NCI-H1417 (cell line): ENCODE results near the gene TNC.
A peak's percentile ranks its signal among the peaks of the same experiment; 100 is the strongest.

Experiments used
- DNase-seq, 3 experiments: peaks; one replicate each; lab custom pipeline; 2025; lab: John Stamatoyannopoulos, UW

TNC gene

DNA sequence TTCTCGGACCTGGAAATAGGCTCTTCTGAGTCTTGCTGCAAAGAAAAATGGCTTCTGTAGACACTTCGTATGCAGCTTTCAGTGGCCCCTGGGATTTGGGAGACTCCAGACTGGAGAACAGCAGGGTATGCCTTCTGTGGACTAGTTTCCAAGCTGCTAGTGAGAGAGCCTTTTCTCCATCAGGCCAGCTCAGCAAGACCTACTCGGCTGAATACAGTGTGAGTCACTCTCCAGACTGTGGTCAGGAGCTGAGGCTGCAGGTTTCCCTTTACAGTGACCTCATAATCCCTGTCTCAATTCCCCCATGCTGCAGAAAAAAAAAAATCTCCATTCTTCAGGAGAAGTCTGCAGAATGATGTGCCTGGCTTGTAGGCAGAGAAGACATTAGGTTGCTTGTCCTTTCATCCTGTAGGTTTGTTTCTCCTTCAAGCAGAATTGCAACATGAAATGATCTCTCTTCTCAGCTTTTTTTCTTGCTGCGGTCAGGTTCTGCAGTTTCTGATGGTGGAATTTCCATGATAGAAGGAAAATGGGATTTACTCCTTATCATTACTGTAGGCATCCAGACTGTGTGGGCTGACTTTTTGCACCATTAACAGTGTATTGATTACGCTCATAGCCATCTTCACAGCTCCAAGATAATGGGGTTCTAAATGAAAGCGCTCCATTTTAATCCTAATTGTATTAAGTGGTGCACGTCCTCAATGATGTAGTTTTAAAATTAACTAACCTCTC, 109.3 kb downstream of the TNC start:
- no peak for DNase-seq

DNA sequence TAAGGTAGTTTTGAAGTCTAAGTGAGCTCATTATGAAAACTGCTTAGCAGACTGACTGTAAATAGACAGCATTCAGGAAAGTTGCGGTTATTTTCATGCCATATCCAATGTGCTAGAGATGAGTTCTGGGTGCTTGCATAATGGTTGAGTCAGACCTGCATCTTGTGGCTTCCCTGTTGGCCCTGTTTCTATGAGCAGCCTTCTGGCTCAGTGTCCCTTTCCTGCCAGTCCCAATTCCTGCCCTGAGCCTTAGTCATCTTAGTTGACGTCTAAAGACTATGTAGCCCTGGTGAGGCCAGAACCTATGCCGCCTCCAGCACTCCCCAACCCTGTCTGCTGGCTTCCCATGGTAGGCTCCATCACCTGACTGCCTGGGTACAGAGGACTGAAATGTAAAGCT, 111.3 kb downstream of the TNC start:
- DNase-seq, result no peak

DNA sequence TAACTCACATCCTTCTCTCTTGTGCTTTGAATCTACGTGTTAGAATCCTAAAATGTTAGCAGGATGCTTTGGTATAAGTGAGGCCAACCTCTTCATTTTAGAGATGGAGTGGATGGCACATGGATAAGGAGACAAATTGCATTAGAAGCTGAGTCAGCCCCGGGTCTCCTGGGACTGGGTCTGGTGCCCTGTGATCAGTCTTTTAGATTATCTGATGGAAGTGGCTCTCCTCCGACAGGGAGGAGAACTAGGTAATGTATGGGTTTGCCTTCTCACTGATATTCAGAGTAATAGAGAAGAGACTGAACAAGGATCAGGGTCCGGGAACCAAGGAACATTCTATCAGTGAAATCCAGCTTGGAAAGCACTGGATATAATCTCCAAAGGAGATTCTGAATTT, 112.6 kb downstream of the TNC start:
- DNase-seq, result no peak

DNA sequence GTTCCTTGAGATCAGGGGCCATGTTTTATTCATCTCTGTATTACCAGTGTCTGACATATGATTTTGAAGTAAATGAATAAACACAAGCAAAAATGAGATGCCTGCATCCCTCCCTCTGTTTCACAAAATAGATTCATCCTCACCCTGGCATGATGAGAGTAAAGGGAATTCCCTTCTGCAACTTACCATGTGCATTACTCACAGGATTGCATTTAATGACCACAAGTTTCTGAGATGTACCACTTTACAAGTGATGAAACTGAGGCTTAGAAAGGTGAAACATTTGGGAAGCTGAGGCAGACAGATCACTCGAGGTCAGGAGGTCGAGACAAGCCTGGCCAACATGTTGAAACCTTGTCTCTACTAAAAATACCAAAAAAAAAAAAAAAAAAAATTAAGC, 113.4 kb downstream of the TNC start:
- DNase-seq, result no peak

DNA sequence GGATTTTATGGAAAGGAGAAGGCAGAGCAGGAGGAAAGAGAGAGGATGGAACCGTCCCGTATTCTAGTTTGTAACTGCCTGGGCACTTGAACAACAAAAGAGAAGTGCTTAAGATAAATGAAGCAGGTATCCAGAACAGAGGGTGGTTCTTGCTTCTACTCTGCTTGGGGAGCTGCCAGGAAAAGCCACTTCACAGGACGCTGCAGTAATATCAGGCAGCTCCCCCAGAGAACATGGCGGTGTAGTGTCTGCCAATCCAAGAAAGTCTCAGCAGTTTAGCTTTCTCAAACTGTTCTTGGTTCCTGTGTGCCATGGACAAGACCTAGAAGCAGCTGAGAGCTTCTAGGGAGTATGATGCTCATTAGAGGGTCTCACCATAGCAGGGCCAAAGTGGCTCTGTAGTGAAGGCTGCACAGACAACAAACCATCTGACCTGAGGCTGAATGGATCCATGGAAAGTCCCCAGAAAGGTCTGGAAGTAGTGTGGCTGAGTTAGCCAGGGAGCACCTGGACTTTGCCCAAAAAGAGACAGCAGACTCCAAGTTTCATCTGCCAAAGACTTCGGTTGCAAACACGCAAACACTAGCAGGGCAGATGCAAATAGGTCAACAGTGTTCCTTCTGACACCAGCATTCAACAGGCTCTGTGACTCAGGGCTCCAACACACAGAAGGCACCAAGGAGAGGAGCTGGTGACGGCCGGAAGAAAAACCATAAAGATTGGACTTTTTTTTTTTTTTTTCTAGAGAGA, 115.4 kb downstream of the TNC start:
- DNase-seq, result peak in 1 of 3 experiments; percentile 4

DNA sequence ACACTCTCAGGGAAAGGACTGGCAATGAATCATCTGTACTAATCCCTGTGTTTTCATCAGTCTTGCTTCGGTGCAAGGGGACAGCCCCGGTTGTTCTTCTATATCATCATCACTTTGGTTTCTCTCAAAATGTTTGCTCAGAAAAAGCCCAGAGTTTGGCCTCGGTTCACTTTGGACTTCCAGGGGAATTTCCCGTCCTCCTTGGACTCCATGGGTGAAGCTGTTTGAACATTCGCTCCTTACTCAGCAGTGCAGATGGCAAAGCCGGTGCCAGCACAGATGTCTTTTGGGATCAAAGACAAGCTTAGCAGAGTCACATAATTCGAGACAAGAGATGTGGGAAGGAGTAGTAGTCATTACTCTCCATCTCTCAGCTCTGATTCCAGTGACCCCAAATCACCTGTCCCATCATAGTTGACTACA, 117.7 kb downstream of the TNC start:
- DNase-seq, result no peak

DNA sequence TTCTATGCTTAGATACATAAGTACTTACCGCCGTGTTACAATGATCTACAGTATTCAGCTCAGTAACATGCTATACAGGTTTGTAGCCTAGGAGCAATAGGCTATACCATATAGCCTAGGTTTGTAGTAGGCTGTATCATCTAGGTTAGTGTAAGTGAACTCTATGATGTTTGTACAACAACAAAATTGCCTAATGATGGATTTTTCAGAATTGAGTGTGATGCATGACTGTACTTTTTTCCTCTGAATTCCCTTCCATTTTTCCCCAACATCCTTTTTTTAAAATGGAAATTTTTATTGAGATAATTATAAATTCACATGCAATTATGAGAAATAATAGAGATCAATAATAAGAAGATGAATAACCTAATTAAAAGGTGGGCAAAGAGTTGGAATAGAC, 119.6 kb downstream of the TNC start:
- no peak for DNase-seq

DNA sequence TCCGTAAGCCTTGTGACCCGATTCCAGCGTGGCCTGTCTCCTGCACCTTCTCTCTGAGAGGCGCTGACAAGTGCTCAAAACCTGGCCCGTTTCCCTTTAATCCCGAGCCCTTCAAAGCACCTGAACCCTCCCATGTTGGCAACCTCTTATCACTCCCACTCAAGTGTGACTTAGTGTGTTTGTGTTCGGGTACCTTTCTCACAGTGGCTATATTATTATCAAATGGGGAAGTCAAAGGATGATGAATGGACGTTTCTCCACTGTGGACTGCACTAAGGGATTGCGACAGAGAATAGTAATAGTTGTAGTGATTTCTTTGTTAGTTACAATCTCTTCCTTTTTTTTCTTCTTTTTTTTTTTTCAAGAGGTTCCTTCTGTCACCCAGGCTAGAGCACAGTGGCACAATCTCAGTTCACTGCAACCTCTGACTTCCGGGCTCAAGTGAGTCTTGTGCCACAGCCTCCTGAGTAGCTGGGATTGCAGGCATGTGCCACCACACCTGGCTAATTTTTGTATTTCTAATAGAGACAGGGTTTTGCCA, 122.2 kb downstream of the TNC start:
- DNase-seq, result peak in 2 of 3 experiments; percentile 21 to 72

DNA sequence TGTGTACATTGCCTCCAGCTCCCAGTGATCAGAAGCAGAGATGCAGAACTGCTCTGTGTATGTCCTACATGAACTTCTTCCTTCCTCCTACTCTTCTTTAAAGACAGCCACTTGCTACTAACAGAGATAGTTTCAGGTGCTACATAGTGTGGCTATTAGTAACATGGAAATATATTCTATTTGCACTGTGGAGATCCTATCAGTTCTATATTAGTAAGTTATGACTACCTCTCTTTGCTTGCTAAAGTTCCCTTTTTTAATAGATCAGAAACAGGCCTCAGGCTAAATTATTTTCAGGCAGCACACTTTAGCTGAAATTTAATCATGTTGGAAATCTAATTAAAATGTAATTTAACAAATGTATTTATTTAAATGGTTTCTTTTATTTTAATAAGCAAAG, 123.2 kb downstream of the TNC start:
- DNase-seq, result no peak

DNA sequence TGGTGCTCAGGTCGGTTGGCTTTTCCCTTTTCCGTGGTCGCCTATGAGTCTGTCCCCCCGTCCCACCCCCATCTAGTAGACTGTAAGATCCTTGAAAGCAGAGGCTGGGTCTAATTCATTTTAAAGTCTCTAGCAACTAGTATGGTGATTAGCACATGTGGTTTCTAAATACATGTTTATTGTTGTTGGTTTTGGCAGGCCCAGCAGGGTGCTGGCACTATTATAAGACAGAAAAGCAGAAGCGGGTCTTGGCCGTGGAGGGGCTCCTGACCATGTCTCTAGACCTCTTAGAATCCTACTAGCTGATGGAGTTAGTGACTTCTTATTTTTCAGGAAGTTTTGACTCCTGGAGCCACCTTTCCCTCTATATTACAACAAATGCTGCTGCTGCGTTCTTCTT, 126.1 kb downstream of the TNC start:
- no peak for DNase-seq

DNA sequence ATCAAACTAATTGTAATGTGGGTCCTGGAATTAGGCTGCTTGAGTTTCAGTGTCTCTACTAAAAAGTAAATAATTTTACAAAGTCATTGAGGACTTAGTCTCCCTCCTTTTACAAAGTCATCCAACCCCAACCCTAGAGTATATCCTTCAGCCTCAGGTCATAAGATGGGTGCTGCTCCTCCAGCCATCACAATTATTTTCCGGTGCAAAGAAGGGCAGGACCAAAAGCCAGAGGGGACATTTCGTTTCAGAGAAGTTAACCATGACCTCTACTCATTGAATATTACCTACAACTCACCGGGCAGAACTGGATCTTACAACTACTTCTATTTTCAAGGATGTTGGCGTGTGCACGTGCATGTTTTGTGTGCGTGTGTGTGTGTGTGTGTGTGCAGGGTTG, 127.1 kb downstream of the TNC start:
- no peak for DNase-seq

DNA sequence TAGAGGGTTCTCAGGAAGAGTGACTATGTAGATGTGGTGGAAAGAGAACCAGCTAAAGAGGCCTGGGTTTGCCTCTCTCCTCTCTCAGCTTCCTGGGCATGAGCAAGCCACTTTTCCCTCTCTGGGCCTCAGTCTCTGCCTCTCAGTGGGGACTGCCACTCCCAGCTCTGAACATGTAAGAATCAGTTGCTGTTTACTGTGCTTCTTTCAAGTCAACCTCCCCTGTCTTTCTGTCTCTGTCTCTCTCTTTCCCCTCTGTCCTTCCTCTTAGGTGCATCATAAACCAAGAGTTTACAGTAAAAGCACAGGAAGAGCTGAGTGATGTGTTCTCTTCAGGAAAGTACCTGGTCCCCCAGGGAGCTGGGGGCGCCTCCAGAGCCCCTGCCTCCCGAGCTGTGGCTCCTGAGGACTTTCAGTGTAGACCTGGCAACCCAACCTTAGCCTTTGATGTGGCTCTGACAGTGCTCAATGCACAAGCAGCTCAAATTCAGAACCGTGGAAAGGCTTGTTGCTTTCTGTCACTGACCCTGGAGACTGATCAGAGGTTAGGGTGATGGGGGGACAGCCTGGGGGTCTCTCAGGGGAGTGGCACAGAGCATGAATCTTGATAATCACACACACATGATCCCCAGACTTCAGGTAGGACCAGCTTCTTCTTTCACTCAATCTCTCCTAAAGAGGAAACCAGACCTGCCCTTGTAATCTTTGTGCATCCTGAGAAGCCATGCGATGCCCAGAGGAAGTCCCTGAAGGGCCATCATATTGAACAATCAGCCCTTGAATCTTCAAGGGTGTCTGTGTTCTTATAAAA, 128.2 kb downstream of the TNC start:
- DNase-seq, result no peak

DNA sequence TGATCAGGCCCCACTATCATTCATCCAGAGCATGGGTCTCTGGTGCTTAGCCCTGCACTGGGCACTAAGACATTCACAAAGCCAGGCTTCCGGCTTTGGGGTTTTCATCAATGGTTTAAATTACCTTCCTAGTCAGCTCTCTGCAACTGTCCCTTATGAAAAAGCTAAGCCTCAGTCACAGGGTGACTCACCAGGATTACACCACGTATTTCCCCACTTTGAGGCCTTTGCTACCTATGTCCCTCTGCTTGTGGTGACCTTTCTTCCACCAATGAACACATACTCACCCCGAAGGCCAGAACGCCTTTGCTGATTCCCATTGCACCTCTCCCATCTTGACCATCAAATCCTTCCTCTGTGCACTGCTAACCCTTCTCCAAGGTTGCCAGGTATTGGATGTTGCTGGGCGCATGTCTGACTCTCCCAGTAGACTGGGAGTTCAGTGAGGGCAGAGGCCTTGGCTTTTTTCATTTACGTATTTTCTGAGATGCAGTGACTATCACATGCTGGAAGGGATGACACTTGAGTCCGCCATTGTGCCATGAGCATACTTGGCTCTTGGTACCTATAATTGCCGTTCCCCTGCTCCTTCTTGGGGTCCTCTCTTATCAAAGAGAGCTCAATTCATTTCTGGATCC, 128.9 kb downstream of the TNC start:
- DNase-seq, result no peak

DNA sequence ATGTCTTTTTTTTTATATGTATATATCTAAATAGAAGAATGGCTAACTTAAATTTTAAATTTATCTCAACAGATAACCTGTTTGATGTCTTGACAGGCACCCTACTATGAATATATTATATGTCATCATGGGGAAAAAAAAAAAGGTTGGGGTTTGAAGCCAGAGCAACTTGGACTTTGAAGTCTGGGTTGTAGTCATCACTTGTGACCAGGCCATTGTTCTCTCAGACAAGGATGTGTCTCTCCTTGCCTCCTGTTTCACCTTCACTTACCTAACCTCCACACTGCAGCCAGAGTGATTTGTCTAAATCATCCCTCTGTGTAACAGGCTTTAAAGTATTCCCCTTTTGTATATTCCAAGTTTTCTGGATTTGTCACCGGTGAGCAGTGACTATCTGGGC, 130.8 kb downstream of the TNC start:
- DNase-seq, result no peak

DNA sequence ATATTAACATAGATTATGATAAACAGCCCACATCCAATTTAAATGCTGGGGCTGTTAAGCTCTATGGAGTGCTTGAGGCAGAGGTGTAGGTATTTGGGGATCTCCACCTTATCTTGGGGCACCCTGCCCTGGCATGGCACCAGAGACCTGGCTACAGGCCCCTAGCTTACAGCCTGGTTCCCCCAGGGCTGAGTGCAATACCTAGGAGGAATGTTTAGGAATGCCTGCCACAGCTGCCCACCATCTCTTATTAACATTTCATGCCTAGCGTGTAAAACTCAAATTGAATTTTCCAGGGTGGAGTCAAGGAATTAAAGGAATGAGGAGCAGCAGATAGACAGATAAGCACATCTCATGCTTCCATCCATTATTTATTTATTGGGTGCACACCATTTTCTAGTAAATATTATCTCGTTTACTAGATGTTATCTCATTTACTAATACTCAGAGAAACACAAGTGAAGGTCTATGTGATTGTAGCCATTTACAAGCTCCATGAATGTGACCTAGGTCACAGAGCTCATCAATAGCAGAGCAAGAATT, 131.9 kb downstream of the TNC start:
- DNase-seq, result no peak

DNA sequence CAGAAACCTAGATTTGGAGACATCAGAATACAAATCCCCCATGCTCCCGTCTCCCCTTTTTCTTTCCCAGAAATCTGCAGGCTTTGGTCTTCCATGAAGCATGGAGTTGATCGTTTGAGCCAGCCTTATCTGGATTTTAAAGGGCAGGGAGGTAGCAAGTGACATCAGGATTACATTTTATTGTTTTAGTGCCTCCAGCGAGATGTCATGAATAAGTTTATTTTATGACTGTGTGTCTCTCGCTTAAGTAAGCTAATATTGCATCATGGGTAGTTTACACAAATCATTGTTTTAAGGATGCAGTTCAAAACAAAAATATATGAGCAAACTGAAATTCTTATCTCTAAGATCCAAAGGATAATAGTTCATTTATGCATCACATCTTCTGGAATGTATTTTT, 136.9 kb downstream of the TNC start:
- DNase-seq, result no peak

DNA sequence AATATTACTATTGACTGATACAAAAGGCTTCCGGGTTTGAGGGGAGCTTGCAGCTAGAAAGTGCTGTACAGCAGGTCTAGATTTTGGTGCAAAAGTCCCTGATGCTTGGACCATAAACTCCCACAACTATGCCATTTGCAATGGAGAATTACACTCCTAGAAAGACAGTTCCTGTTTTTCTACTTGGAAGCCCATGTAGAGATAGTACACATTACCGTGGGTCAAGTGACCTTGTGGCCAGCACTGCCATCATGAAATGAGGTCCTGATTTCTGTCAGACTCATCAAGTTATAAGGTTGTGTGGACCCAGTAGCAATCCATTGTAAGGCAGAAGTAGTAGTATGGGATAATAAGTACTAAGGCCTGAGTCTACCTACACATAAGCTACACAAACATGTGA, 144.7 kb downstream of the TNC start:
- no peak for DNase-seq

DNA sequence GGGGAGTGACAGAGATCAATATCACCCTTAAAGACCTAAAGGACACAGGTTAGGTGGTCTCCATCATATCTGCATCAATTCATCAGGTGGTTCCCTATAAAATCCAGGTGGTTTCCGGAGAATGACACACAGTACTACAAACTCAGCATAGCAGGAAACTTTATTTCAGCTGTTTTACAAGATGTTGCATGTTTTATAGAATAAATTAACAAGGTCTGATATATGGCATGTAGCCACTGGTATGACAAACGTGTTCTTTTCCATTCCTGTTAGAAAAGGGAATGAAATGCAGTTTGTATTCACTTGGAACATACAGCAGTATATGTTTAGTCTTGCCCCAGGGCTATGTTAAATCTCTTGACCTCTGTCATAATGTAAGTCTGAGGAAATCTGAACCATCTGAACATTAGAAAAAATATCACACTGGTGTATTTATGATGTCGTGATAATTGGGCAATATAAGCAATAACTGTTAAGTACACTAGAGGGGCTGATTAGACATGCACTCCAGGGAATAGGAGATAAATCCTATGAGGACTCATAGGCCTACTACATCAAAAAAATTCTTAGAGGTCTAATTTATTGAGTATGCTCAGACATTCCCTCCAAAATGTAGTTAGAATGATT, 145.3 kb downstream of the TNC start:
- no peak for DNase-seq
